Left hindlimb (tissue), 1 donor: ENCODE results near the gene TPSAB1.
"Not testable (repeated sequence)": the region's sequence is repeated elsewhere in the genome, so short reads cannot be mapped to it uniquely, and the experiment has no call there.

Source experiments
- DNase-seq: peaks from one replicate; pipeline ENCODE4 v3.0.0-alpha.2; 2018

TPSAB1 gene

DNA sequence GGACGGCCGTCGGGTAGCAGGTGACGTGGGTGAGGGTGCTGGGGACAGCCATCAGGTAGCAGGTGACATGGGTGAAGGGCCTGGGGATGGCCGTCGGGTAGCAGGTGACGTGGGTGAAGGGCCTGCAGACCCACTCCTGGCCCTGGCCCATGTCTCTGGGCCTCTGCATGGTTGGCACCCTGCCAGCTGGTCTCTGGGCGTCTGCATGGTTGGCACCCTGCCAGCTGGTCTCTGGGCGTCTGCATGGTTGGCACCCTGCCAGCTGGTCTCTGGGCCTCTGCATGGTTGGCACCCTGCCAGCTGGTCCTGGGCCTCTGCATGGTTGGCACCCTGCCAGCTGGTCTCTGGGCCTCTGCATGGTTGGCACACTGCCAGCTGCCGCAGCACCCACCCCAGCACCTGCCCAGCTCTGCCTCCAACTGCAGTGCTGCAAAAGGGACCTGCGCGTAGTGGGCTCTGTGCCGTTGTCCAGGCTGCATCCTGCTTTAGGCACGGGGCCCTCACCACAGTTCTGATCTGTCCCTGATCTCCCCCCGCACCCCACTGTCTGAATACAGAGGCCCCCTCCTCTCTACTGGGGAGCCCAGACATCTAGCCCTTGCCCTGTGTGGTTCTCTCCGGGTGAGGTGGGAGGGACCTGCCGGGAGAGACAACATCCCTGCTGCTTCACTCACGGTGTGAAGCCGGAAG lies 31.4 kb downstream of the TPSAB1 start:
- DNase-seq: not testable (repeated sequence)

DNA sequence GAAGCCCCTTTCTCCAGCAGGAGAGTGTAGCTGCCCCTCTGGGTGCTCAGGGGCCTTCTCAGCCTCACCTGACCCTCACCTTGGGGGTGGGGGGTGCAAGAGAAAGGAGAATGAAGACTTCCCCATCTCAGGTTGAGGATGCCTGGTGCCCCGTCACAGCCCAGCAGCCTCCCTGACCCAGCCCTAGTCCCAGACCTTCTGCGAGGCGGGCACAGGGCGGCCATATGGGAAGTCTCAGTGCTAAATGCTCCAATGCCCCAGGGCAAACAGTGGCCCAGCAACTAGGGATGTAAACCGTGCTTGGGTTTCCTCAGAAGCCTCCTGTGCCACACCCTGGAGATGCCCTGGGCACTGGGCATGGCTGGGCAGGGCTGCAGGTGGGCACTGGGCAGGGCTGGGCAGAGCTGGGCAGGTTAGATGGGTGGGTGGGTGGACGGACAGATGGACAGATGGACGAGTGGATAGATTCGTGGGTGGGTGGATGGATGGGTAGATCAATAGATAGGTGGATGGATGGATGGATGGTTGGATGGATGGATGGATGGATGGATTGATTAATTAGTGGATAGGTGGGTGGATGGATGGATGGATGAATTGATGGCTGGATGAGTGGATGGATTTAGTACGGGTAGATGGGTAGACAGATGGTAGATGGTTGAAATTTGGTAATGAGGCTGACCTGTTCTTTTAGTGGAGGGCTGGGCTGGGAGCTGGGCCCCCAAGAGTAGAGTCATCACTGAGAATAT lies 32.1 kb downstream of the TPSAB1 start:
- DNase-seq: no peak

DNA sequence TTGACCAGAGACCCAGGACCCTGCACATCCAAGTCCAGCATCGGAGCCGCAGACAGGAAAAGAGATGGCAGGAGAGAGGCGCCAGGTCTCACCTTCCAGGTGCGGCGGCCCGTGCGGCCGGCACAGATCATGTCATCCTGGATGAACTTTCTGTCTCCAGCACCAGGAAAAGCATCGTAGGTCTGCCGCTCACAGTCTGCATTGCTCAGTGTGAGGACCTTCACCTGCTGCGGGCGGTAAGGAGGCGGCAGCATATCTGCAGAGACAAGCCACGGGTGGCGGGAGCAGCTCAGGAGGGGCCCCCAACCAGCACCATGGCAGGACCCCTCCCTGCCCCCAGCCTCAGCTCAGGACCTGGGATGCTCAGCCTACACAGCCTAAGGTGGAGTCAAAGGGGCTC lies 33.3 kb downstream of the TPSAB1 start:
- no peak for DNase-seq

DNA sequence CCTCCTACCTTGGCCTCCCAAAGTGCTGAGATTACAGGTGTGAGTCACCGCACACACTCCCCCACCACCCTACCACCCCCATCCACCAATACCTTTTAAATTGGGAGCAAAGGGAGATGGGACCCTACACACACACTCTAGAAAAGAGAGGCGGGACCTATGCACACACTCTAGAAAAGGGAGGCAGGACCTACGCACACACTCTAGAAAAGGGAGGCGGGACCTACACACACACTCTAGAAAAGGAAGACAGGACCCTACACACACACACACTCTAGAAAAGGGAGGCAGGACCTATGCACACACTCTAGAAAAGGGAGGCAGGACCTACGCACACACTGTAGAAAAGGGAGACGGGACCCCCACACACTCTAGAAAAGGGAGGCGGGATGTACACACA lies 34.3 kb downstream of the TPSAB1 start:
- DNase-seq: no peak

DNA sequence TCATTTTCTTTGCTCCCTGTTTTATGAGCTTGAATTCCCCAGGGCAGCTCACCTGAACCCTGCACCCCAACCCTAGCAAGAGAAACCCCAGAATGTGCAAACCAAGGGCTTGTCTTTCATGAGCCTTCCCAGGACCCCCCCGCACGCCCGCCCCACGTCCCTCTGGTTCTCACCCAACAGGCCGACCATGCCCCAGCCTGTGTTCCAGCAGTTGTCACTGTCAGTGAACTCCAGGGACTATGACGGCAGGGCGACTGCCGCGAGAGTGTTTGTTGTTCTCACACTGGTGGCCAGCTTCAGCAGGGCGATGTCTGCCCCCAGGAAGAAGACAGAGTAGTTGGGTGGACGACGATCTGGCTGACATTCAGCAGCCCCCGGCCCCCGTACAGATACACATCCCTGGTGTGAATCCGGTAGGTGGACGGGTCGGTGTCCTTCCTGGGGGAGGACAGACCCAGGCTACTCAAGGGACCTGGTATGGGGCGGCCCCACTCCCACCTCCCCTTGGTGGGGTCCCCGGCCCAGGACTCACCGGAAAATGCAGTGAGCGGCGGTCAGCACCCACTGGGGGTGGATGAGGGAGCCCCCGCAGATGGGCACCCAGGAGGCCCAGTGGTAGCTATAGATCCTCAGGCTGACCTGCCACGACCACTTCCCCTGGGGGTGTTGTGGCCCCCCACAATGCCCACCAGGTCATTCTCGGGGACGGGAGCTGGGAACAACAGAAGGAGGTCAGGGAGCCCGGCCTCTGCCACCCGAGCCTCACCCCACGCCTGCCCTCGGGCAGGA lies 35.5 kb downstream of the TPSAB1 start:
- DNase-seq: no peak

DNA sequence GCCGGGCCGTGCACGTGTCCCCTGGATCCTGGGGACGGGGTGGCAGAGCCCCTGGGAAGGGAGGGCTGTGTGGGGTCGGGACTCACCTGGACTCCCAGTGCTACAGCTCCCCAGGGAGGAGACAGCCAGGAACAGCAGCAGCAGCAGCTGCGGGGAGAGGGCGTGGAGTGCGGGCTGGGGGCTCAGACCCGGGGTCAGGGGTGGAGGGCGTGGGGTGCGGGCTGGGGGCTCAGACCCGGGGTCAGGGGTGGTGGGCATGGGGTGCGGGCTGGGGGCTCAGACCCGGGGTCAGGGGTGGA lies 36.0 kb downstream of the TPSAB1 start:
- DNase-seq: no peak

DNA sequence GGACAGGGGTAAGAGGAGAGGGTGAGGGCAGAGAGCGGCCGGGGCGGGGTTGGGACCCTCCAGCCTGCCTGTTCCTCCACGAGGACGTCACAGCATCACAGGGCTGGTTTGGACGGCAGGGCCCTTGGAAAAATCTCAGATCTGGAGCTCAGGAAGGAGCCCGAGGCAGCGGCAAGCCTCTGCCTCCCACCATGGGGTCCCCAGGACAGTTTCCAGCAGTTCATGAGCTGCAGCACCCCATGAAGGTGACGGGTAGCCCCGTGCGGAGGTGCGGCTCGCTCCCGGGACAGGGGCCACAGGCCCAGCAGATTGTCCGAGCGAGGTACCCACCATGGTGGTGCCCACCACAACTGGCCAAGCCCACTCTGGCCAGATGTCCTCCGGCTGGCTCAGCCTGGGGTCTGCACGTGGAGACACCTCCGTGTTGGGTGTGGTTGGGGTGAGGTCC lies 36.7 kb downstream of the TPSAB1 start:
- DNase-seq: no peak

DNA sequence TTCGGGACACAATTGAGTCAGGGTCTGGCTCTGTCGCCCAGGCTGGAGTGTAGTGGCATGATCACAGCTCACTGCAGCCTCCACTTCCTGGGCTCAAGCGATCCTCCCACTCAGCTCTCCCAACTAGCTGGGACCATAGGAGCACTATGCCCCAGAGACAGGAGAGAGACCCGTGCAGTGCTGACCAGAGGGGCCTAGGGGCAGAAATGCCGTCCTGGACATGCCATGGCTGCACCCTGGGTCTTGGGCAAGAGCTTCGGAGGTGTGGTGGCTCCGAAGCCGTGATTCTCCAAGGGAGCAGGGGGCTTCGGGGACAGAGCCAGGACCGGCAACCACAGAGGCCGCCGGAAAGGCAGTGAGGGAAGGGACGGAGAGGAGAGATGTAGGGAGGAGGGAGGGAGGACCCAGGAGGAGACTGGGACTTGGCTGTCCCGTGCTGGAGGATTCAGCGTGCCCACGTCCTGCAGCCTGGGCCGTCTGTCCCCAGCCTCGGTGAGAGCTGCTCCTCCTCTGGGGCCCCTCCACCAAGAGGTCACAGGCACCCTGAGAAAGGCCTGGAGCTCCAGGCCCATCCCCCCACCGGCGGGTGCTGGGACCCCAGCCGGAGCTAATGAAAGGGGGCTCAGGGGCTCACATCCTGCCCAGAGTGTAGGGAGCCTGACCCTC lies 37.2 kb downstream of the TPSAB1 start:
- no peak for DNase-seq

DNA sequence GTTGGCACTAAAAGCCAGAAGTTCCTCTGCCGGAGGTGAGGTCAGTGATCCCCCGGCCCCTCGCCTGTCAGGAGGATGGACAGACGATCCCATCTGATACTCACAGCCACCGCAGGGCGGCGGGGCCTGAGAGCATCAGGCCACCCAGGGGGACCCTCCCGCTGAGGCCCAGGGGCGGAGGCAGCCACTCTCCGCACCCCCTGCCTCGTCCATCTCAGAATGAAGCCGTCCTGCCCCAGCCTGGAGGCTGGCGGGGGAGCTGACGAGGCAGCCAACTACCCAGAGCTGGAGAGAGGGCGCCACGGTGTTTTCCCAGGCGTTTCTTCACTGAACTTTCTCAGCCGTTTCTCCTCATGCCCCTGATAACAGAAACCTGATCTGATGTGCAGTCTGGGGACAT lies 38.0 kb downstream of the TPSAB1 start:
- DNase-seq: no peak

DNA sequence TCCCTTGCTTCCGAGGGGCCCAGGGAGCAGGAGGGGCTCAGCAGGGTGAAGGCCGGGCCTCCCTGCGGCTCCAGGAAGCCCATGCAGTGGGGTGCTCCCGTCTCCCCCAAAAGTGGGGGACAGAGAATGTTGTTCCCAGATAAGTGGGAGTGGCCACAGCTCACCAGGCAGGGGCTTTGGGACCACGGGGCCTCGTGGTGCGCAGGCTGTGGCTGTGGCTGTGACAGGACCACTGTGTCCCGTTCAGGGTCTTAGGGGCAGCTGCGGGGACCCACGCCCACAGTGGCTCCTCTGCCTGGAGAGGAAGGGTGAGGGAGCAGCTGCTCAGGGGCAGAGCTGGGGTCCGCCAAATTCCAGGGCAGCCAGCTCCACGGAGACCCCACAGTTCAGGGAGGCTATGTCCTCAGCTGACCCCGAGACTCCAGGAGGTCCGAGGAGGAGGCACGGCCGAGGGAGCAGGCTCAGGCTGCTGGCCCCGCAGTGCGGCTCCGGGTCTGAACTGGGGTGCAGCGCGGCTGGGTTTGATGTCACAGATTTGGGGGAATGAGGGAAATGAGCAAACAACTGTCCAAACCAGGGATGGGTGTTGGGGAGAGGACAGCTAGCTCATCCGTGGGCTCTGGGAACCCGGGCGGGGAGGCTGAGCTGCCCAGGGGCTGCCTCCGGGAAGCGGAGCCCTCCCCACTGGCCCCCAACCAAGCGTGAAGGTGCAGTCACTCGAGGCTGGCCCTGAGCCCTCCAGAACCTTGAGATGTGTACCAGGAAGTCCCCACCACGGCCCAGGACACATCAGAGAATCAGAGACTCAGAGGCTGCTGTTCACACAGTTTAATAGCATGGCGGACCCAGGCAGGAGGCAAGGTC lies 38.8 kb downstream of the TPSAB1 start:
- no peak for DNase-seq

DNA sequence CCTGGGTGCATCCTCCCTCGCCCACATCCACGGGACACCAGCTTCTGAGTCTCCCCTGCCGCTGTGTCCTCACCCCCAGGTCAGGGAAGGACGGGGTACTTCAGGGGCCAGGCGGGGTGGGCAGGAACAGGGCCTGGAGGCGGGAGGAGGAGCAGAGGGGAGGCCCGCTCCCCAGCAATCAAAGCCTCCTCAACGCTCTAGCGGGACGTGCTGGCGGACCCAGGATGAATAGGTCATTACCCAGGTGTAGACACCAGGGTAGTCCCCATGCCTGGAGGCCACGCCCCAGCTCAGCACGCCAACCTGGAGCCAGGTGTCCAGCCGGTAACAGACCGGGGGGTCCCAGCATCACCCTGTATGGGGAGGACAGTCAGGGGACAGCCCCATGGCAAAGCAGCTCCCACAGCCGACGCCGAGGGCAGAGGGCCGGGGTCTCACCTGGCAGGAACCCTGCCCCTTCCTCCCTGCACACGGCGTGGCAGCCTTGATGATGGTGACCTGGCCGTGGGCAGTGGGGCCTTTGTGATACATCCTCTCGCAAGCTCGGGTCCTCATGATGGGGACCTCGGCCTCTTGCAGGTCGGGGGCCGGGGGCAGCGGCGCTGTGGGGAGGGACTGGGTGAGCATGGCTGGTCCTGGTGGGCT lies 39.6 kb downstream of the TPSAB1 start:
- no peak for DNase-seq

DNA sequence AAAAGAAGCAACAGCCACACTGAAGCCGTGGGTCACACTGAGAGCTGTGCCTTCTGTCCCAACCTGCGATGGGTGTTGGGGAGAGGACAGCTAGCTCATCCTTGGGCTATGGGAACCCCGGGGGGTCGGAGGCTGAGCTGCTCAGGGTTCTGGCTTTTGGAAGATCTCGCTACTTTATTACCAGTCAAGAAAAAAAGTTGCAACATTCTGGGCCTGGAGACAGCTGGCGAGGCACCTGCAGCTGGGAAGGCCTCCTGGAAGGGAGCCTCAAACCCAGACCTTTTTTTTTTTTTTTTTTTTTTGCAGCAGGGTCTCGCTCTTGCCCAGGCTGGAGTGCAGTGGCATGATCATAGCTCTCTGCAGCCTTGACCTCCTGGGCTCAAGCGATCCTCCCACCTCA lies 40.3 kb downstream of the TPSAB1 start:
- DNase-seq: no peak

DNA sequence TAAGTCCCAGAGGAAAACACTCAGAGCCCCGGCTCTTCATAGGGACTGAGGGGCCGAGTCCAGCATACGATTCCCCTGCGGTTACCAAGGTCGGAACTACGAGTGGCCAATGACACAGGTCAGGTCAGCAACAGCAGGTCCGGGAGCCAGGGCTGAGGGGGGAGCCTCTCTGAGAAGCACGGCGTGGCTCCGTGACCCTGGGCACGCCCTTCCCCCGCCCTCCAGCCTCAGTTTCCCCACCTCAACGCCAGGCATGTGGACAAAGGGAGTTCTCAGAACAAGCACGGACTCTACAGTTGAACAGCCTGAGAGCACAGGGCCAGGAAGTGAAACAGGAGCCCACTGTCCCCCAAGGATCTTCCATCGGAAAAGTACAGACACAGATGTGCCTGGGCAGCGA lies 41.0 kb downstream of the TPSAB1 start:
- DNase-seq: no peak

DNA sequence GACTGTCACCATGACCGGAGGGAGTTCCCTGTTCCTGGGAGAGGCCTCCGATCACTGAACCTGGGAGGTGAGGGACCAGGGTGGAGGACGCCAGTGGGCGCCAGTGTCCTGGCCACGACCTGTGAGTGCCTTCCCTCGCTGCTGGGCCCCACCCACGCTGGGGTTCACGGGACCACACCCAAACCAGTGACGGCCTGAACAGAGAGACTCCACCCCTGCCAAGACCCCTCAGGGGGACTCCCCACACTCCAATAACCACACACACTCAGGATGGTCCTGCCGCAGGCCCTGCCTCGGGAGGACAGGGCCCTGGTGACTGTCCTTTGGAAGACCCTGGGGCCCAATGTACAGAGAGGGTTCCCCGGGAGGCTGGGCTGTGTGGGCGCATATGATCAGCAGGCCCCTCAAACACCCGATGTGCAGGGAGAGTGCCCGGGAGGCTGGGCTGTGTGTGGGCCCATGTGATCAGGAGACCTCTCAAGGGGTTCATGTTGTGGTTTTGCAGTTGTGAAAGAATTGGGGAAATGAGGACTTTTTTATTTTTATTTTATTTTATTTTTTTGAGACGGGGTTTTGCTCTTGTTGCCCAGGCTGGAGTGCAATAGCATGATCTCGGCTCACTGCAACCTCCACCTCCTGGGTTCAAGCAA lies 41.9 kb downstream of the TPSAB1 start:
- DNase-seq: no peak

DNA sequence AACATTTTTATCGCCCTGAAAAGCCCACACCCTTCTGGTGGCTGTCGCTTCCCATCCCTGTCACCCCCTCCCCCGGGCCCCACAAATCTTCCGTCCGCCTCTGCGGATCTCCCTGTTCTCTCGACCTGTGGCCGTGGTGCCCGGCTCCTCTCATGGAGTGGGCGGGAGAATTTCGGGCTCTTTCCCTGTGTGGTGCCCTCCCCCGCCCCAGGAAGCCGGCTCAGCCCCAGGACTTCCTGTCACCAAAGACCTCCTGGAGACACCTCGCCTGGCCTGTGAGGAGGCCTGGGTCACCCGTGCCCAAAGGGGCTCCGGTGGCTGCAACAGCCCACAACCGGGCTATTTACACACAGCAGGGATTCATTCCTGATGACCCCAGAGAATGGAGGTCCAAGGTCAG lies 42.8 kb downstream of the TPSAB1 start:
- DNase-seq: no peak

DNA sequence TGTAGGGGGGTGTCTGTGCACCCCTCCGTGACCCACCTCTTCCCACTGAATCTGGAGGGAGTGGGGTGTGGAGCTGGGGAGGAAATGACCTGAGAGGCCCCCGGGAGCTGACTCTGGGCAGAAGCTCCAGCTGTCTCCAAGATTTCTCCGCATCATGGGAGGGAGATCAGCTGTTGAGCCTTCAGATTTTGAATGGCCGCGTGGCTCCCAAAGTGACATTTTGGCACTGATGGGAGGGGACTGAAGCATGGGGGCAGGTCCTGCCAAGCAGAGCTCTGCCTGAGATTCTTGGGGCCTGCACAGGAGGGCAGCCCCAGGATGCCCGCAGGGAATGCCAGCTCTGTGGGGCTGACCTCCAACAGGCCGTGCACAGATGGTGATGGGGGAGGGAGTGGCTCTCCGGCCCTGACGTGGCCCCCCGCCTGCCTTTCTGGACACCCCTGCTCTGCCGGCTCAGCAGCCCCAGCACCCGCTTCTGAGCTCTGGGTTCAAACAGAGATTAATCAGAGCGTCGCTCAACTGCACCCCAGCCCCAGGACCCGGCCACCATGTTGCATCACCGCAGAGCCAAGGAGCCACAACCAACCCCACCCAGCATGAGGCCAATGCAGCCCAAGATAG lies 43.6 kb downstream of the TPSAB1 start:
- no peak for DNase-seq

DNA sequence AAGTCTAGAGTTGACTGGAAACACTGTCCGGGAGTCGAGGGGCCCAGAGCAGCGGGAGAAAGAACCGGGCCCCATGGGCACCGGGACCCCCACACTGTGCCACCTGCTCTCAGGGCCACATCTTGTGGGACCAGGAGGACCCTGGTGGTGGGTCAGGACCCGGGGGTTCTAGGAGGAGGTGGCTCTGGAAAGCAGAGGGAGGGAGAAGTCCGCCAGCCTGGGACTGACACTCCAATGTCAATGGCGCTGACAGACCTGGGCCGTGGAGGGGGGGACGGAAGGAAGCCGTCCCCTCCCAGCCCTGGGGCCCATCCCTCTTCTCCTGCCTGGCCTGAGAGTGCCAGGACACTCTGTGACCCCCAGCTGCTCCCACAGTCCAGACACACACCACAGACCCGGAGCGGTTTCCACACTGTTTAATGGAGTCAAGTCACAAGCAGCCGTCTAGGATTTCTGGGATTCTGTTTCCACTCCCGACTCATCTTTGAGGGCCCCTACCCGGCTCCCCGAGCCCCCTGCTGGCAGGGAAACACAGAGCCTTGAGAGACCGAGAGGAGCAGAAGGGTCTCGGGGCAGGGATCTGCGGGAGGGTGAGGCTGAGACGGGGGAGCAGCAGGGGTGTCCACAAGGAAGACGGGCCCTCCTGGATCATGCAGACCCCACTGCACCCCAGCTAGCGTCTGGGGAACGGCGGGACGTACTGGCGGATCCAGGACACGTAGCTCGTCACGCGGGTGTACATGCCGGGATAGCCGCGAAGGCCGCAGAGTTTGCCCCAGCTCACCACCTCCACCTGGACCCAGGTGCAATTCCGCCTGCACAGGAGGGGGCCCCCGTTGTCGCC lies 45.4 kb downstream of the TPSAB1 start:
- DNase-seq: no peak

DNA sequence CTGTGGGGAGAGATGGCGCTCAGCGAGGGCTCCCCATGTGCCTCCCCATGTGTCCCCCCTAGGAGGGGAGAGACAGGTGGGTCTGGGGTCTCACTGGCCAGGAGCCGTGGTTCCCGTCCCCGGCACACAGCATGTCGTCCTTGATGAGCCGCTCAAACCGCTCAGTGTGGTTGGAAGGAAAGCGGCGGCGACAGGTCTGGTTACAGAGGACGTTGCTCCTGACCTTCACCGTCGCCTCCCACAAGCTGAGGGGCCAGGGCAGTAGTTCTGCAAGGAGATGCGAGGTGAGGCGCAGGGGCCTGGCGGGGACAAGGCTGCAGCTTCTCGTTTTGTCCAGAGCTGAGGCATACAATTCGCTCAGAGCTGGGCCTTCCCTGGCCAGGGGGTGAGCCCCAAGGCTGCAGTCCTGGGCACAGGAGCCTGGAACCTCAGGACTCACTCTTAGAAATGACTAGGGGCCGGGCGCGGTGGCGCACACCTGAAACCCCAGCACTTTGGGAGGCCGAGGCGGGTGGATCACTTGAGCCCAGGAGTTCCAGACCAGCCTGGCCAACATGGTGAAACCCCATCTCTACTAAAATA lies 46.1 kb downstream of the TPSAB1 start:
- DNase-seq: no peak

DNA sequence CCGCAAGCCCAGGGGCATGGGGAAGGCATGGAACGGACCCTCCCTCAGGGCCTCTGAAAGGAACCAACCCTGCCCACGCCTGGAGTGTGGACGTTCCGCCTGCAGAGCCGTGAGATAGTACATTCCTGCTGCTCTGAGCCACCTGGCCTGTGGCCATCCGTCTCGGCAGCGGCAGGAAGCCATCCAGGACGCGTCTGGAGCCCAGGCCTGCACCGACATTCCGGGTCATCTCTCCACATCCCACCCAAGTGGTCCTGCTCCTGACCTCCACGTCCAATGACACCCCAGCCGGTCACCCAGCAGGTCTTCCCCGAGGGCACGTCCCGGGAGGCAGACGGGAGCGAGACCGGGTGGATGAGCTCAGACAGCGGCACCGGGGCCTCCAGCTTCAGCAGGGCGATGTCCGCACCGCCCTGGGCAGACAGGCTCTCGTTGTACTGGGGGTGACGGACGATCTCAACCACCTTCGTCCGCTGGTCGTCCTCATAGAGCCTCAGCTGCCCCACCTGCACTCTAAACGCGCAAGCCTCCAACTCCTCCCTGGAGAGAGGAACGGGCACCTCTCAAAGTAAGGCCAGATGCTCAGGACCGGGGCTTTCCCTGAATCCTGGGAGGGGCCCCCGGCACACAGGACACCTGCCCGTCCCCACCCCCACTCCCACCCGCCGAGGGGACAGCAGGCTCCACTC lies 47.6 kb downstream of the TPSAB1 start:
- no peak for DNase-seq
